ENCODE results near the gene DHX16. TPM values are rescaled to one million over a fixed set of nuclear protein-coding genes. Genes with fewer than 3 reads are reported as not detected.

Gene DHX16
- total and polyA plus RNA-seq, 12 donors, result 15.9 to 28.6 (median 21.6) TPM

- TF ChIP-seq, protein P1, sequence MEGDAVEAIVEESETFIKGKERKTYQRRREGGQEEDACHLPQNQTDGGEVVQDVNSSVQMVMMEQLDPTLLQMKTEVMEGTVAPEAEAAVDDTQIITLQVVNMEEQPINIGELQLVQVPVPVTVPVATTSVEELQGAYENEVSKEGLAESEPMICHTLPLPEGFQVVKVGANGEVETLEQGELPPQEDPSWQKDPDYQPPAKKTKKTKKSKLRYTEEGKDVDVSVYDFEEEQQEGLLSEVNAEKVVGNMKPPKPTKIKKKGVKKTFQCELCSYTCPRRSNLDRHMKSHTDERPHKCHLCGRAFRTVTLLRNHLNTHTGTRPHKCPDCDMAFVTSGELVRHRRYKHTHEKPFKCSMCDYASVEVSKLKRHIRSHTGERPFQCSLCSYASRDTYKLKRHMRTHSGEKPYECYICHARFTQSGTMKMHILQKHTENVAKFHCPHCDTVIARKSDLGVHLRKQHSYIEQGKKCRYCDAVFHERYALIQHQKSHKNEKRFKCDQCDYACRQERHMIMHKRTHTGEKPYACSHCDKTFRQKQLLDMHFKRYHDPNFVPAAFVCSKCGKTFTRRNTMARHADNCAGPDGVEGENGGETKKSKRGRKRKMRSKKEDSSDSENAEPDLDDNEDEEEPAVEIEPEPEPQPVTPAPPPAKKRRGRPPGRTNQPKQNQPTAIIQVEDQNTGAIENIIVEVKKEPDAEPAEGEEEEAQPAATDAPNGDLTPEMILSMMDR (IDR thresholded peaks at IDR 0.05), result no peak
- Histone ChIP-seq H3K9me3 (no peaks in the 10 kb centered on the region), H3K4me1 (peaks cover 0 to 7% (median 0%) of the 10 kb centered on the region in 9 donors), H3K4me3 (no peak overlapping the region), H3K27ac (no peak overlapping the region), H3K27me3 (no peaks in the 10 kb centered on the region), H3K36me3 (peaks cover 0 to 99% (median 51%) of the 10 kb centered on the region in 9 donors)
- 98 to 100% methylated on average over 2 of the region's 2 CpGs for WGBS, 2 donors
- DNase-seq, result no peak
- ATAC-seq, result no peak
- intact Hi-C loops (cut with DNase I), result no loop called here
Observed at GRCh38 chr6:30709101-30709868, 36.5 kb upstream of the DHX16 start.

DNA sequence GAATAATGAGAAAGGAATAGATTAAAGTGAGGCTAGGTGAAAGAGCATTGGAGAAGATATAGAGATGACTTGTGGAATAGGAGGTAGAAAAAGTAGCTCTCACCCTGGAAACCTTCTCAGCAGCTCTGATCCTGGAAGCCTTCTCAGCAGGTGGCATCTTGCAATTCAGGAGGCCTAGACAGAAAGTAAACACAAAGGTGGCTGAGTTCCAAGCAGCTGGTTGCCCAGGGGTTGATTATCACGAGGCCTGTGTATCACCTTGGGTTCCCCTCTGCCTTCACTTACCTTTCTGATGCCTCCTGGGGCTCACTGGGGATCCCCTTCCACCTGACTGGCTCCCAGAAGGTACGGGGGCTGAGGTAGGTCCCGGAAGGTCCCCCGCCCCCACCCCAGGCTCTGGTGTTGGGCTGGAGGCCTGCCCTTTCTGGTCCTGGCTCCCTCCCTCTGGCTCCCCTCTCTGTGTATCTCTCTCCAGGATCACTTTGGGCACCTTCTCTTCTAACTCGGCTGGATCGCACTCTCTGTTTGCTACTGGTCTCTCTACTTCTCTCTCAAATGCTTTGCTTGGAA lies 34.6 kb upstream of the DHX16 start:
- no peak for ATAC-seq
- peaks cover 0 to 99% (median 45%) of the 10 kb centered on the region in 9 donors for H3K36me3 ChIP-seq
- no peaks in the 10 kb centered on the region for H3K27me3 ChIP-seq
- DNase-seq, result no peak
- H3K4me3 ChIP-seq, result no peak overlapping the region
- TF ChIP-seq, protein P1 (IDR thresholded peaks at IDR 0.05), result no peak
- H3K4me1 ChIP-seq, result peaks cover 0 to 7% (median 0%) of the 10 kb centered on the region in 9 donors
- 84 to 87% methylated on average over 6 of the region's 6 CpGs for WGBS, 2 donors
- intact Hi-C loops (cut with DNase I), result no loop called here
- H3K9me3 ChIP-seq, result no peaks in the 10 kb centered on the region
- H3K27ac ChIP-seq, result no peak overlapping the region

DNA sequence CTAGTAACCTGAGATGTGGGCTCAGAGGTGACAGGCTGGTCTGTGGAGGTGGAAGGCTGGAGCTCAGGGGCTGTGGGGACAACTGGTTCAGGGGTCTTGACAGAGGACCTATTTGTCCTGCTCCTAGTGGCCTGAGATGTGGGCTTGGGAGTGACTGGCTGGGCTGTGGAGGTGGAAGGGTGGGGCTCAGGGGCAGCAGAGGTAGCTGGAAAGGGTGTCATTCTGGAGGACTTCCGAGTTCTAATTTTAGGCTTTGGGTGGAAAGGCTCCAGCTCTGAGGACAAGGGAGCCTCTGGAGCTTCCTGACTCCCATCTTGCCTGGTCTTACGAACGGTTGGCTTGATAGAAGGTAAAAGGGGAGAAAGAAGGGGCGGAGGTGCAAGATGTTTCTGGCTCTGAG lies 32.8 kb upstream of the DHX16 start:
- WGBS, 2 donors, result 71 to 75% methylated on average over 4 of the region's 4 CpGs
- peak in 7 of 8 donors; percentile 39 to 91 (median 75) for ATAC-seq

DNA sequence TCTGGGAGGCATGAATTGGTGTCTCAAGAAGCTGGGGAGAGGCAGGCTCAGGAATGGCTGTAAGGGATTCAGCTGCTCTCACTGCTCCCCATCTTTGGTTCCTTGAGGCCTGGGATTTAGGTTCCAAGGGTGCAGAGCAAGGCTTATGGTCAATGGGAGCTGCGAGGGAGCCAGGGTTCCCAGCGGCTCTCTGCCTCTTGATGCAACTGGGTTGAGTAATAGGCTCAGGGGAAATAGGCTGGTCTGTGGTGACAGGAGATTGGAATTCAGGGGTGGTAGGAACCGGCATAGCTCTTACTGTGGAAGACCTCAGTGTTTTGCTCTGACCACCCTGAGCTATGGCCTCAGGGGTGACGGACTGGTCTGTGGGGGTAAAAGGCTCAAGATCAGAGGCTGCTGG lies 31.0 kb upstream of the DHX16 start:
- peaks cover 0 to 14% (median 0%) of the 10 kb centered on the region in 9 donors for H3K4me1 ChIP-seq
- no peaks in the 10 kb centered on the region for H3K9me3 ChIP-seq
- no peak for ATAC-seq
- WGBS, 2 donors, result 95% methylated on average over 4 of the region's 4 CpGs
- intact Hi-C loops (cut with DNase I), result no loop called here
- DNase-seq, result no peak
- no peaks in the 10 kb centered on the region for H3K27me3 ChIP-seq
- no peak overlapping the region for H3K4me3 ChIP-seq
- peaks cover 0 to 99% (median 36%) of the 10 kb centered on the region in 9 donors for H3K36me3 ChIP-seq
- TF ChIP-seq, protein P1 (IDR thresholded peaks at IDR 0.05), result no peak
- H3K27ac ChIP-seq, result no peak overlapping the region

More for the DNA sequence above, 32.8 kb upstream of the DHX16 start:
- Histone ChIP-seq H3K36me3 (peaks cover 0 to 99% (median 37%) of the 10 kb centered on the region in 9 donors), H3K4me3 (no peak overlapping the region), H3K4me1 (peaks cover 0 to 9% (median 0%) of the 10 kb centered on the region in 9 donors), H3K27ac (peak overlapping the region in 2 of 10 donors; percentile 13 to 37), H3K9me3 (no peaks in the 10 kb centered on the region), H3K27me3 (no peaks in the 10 kb centered on the region)
- DNase-seq, result peak in 1 of 2 donors; percentile 33
- intact Hi-C loops (cut with DNase I), result no loop called here
- TF ChIP-seq, protein P1 (IDR thresholded peaks at IDR 0.05), result no peak
